Heart left ventricle (tissue), 16 donors: ENCODE data around the gene PTPRN2. TPM values are rescaled to one million over a fixed set of nuclear protein-coding genes. Genes with fewer than 3 reads are reported as not detected.

Experiments
- ATAC-seq, 4 donors: fragments of 200-7000 bp; cut with Tn5 transposase; one replicate each; pipeline ENCODE4 v1.9.1; 2020 to 2022; ENCODE audit warnings: moderate library complexity in 4 of 4, mild to moderate bottlenecking in 3 of 4, moderate number of reproducible peaks in 1 of 4
- DNase-seq, 5 donors: peaks; one replicate each; pipeline ENCODE4 v3.0.0-alpha.2; 2020
- H3K27ac ChIP-seq, 12 donors: fragments of 200-600 bp; sonication (generic) in 4 of 12; one replicate each; pipeline versions ENCODE4 v1.5.0 to v1.8.0; 2016 to 2022; ENCODE audit warnings: mild to moderate bottlenecking in 2 of 12
- H3K27me3 ChIP-seq, 9 donors: fragments of 200-600 bp; sonication (generic) in 2 of 9; one replicate each; pipeline versions ENCODE4 v1.5.1 to v1.8.0; 2016 to 2022; ENCODE audit warnings: mild to moderate bottlenecking in 3 of 9
- H3K36me3 ChIP-seq, 9 donors: fragments of 200-600 bp; sonication (generic) in 2 of 9; one replicate each; pipeline versions ENCODE4 v1.5.0 to v1.8.0; 2018 to 2022; ENCODE audit warnings: mild to moderate bottlenecking in 2 of 9
- H3K4me1 ChIP-seq, 12 donors: fragments of 200-600 bp; sonication (generic) in 4 of 12; one replicate each; pipeline versions ENCODE4 v1.5.0 to v1.8.0; 2016 to 2022; ENCODE audit warnings: mild to moderate bottlenecking in 3 of 12
- H3K4me3 ChIP-seq, 12 donors: fragments of 200-600 bp; sonication (generic) in 4 of 12; one replicate each; pipeline versions ENCODE4 v1.5.0 to v1.8.0; 2017 to 2022; ENCODE audit warnings: mild to moderate bottlenecking in 9 of 12, moderate library complexity in 4 of 12
- H3K9me3 ChIP-seq, 12 donors: fragments of 200-600 bp; sonication (generic) in 4 of 12; one replicate each; pipeline versions ENCODE4 v1.5.0 to v1.8.0; 2016 to 2022; ENCODE audit warnings: mild to moderate bottlenecking in 1 of 12
- CTCF ChIP-seq, 12 donors: fragments of 200-600 bp; sonication (generic) in 4 of 12; IDR thresholded peaks; one replicate each; pipeline versions ENCODE4 v1.5.0 to v1.8.0; 2018 to 2022; ENCODE audit warnings: antibody characterized with exemption in 12 of 12, mild to moderate bottlenecking in 5 of 12
- POLR2A ChIP-seq, 2 donors: fragments of 450-650 bp; IDR thresholded peaks; one replicate each; pipeline ENCODE4 v1.6.1; 2017; ENCODE audit warnings: antibody characterized with exemption in 2 of 2, mild to moderate bottlenecking in 2 of 2, moderate library complexity in 2 of 2
- WGBS, 4 donors: extraction: QIAGEN DNeasy Blood & Tissue Kit in 2 of 4; methylation state at CpG; one replicate each; pipeline versions ENCODE4 v1.1.5 to v1.1.7; 2013 to 2018; 5-methylcytosine and 5-hydroxymethylcytosine counted together
- intact Hi-C, 10 donors: fragments of 100-400 bp; cut with DNase I; formaldehyde crosslinking; loops; one replicate each; pipeline versions ENCODE4 v1.11.1 to v1.14.2; 2022
- polyA plus RNA-seq, 2 donors: library from polyadenylated mRNA; stranded (reverse); fragments of 200-250 nt; gene quantifications; one replicate each; pipeline ENCODE4 v1.2.3, GENCODE V29; 2013
- total RNA-seq, 9 donors: library from RNA; depleted of rRNA in 2 of 9; stranded (reverse); fragments of >200 nt in 2 of 9; fragmentation: NEBNext Ultra II Directional in 3 of 9; extraction: Animal tissue kit (Norgen Biotek cat#: 25700) in 3 of 9; gene quantifications; one replicate each; pipeline versions ENCODE4 v1.1.0 to v1.2.4, GENCODE V29; 2016 to 2023
- donor health status: ischemic (EF 13 %, LVEDD 7.1; RV severe dilation, severe dysfunction).
- donor health status: healthy with polysubstance abuse.
- donor health status: DM: no; HTN: yes; CAD: no.
- donor health status: DM: no; HTN: no; CAD: no.
- donor health status: ischemic (EF 25% LVEDD 6.9; RV normal size, moderate dysfunction).
- donor health status: ischemic (EF 25% LVEDD 5.7; RV mildly dilated, moderate dysfunction).
- donor health status: healthy.
- donor health status: DM: yes; HTN: yes; CAD: no.
- donor health status: ischemic (EF 35%, LVEDD 5.7; RV mildly dilated, moderate dysfunction).
- donor health status: nonischemic (EF 11% LVEDD 7.7; RV severe dilation, severe dysfunction).
- donor health status: DM: yes; HTN: yes; CAD: no.
- donor health status: PGD.
- donor health status: ischemic (EF 29% LVEDD 5.4; RV normal size, mild dysfunction).
- donor health status: nonischemic (EF 23%, LVEDD 6.1; RV moderate dilation, normal function).

The PTPRN2 gene
- total and polyA plus RNA-seq, 11 donors: 0.61 to 2.3 (median 1.3) TPM

GRCh38 chr7:157944734-157945291 is 642.8 kb downstream of the PTPRN2 start:
- 89 to 95% (median 93%) methylated on average over 10 of the region's 10 CpGs for WGBS, 4 donors
- no peak overlapping the region for H3K27ac ChIP-seq
- intact Hi-C loops: no loop called here
- H3K9me3 ChIP-seq: peaks cover 0 to 29% (median 13%) of the 10 kb centered on the region in 12 donors
- no peaks in the 10 kb centered on the region for H3K4me1 ChIP-seq
- no peak for ATAC-seq
- no peak for TF ChIP-seq CTCF (IDR thresholded peaks at IDR 0.05)
- no peak for TF ChIP-seq POLR2A (IDR thresholded peaks at IDR 0.05)
- DNase-seq: no peak
- no peaks in the 10 kb centered on the region for H3K36me3 ChIP-seq
- no peak overlapping the region for H3K4me3 ChIP-seq
- H3K27me3 ChIP-seq: peaks cover 0 to 4% (median 0%) of the 10 kb centered on the region in 9 donors

DNA sequence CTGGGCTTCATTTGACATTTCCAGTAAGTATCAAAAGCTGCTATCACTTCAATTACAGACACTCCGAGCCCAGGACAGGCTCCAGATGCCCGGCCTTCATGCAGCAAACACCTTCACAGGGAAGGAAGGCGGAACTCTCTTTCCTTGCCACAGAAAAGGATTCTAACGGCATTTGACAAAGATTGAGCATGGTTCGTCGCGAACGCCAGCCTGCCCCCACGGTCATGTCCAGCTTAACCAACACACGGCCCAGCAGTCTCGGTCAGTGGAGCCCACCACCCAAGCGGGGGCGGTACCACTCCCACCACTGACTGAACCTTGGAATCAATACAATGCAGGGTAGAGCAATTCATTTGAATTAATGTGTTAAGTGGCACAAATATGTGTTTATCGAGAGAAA is 643.6 kb downstream of the PTPRN2 start:
- no peak overlapping the region for H3K4me3 ChIP-seq
- H3K27me3 ChIP-seq: peaks cover 0 to 4% (median 0%) of the 10 kb centered on the region in 9 donors
- 83 to 87% (median 87%) methylated on average over 14 of the region's 14 CpGs for WGBS, 4 donors
- DNase-seq (no peak), ATAC-seq (no peak)
- no peaks in the 10 kb centered on the region for H3K4me1 ChIP-seq
- peaks cover 0 to 24% (median 12%) of the 10 kb centered on the region in 12 donors for H3K9me3 ChIP-seq
- H3K27ac ChIP-seq: no peak overlapping the region
- H3K36me3 ChIP-seq: no peaks in the 10 kb centered on the region
- TF ChIP-seq CTCF (IDR thresholded peaks at IDR 0.05) (no peak), POLR2A (IDR thresholded peaks at IDR 0.05) (no peak)
- intact Hi-C loops: no loop called here

GRCh38 chr7:157943561-157943960 is 644.1 kb downstream of the PTPRN2 start:
- no peak overlapping the region for H3K27ac ChIP-seq
- peaks cover 0 to 8% (median 0%) of the 10 kb centered on the region in 9 donors for H3K27me3 ChIP-seq
- H3K4me3 ChIP-seq: no peak overlapping the region
- no peak for DNase-seq
- 76 to 85% (median 79%) methylated on average over 5 to 6 of the region's 6 CpGs for WGBS, 4 donors
- no peak for ATAC-seq
- no peak for TF ChIP-seq CTCF (IDR thresholded peaks at IDR 0.05)
- peaks cover 0 to 24% (median 12%) of the 10 kb centered on the region in 12 donors for H3K9me3 ChIP-seq
- H3K4me1 ChIP-seq: no peaks in the 10 kb centered on the region
- intact Hi-C loops: no loop called here
- H3K36me3 ChIP-seq: no peaks in the 10 kb centered on the region

GRCh38 chr7:157941210-157941609 is 646.4 kb downstream of the PTPRN2 start:
- TF ChIP-seq CTCF (IDR thresholded peaks at IDR 0.05) (no peak), POLR2A (IDR thresholded peaks at IDR 0.05) (no peak)
- Histone ChIP-seq H3K27me3 (peaks cover 0 to 8% (median 0%) of the 10 kb centered on the region in 9 donors), H3K4me3 (no peak overlapping the region), H3K9me3 (peaks cover 0 to under 1% (median 0%) of the 10 kb centered on the region in 12 donors), H3K36me3 (no peaks in the 10 kb centered on the region), H3K4me1 (no peaks in the 10 kb centered on the region), H3K27ac (no peak overlapping the region)
- ATAC-seq: no peak
- no peak for DNase-seq
- intact Hi-C loops: no loop called here
- WGBS, 4 donors: 78 to 83% (median 82%) methylated on average over 2 to 4 of the region's 4 CpGs
